H9 (cell line): ENCODE measurements around the gene RAI1. TPM values are rescaled to one million over a fixed set of nuclear protein-coding genes. Genes with fewer than 3 reads are reported as not detected.

ENCODE experiments used
- DNase-seq: peaks from one replicate; pipeline ENCODE4 v3.0.0-alpha.2; 2017
- H2AFZ ChIP-seq: one replicate; pipeline ENCODE4 v1.6.1; 2013; ENCODE audit warnings: mild to moderate bottlenecking, low read length, control low read depth, moderate library complexity
- H2AK5ac ChIP-seq: 2 replicates; pipeline ENCODE4 v1.6.1; 2013; ENCODE audit warnings: low read length, control low read depth, mixed read lengths; ENCODE audit not compliant: insufficient read length
- H2BK120ac ChIP-seq: one replicate; pipeline ENCODE4 v1.6.1; 2013; ENCODE audit warnings: low read depth, mild to moderate bottlenecking, low read length, control low read depth, inconsistent platforms; ENCODE audit not compliant: poor library complexity, severe bottlenecking
- H2BK12ac ChIP-seq: 2 replicates; pipeline ENCODE4 v1.6.1; 2013; ENCODE audit warnings: low read length, control low read depth, mixed read lengths, low read depth; ENCODE audit not compliant: insufficient read length
- H2BK15ac ChIP-seq: 2 replicates; pipeline ENCODE4 v1.6.1; 2013; ENCODE audit warnings: low read depth, low read length, control low read depth
- H2BK20ac ChIP-seq: one replicate; pipeline ENCODE4 v1.6.1; 2013; ENCODE audit warnings: low read depth, mild to moderate bottlenecking, low read length, control low read depth, inconsistent platforms; ENCODE audit not compliant: poor library complexity, severe bottlenecking
- H2BK5ac ChIP-seq: 2 replicates; pipeline ENCODE4 v1.6.1; 2013; ENCODE audit warnings: low read length, control low read depth, mixed read lengths; ENCODE audit not compliant: insufficient read length
- H3K14ac ChIP-seq: 2 replicates; pipeline ENCODE4 v1.6.1; 2013; ENCODE audit warnings: low read length, control low read depth; ENCODE audit not compliant: insufficient read depth
- H3K18ac ChIP-seq: 2 replicates; pipeline ENCODE4 v1.6.1; 2013; ENCODE audit warnings: low read depth, mild to moderate bottlenecking, mixed read lengths, low read length, control low read depth; ENCODE audit not compliant: insufficient read length
- H3K23ac ChIP-seq: 2 replicates; pipeline ENCODE4 v1.6.1; 2013; ENCODE audit warnings: low read length, control low read depth, mixed read lengths, low read depth; ENCODE audit not compliant: insufficient read length
- H3K23me2 ChIP-seq: 2 replicates; pipeline ENCODE4 v1.6.1; 2013; ENCODE audit warnings: low read depth, mild to moderate bottlenecking, mixed read lengths, low read length, control low read depth; ENCODE audit not compliant: insufficient read length, poor library complexity, severe bottlenecking
- H3K27ac ChIP-seq: 2 replicates; pipeline ENCODE4 v1.5.1; 2013; ENCODE audit warnings: low read length, control low read depth, mixed read lengths, low read depth; ENCODE audit not compliant: insufficient read length
- H3K27me3 ChIP-seq: 2 replicates; pipeline ENCODE4 v1.6.1; 2013; ENCODE audit warnings: low read length, control low read depth, inconsistent platforms; ENCODE audit not compliant: insufficient read depth
- H3K4ac ChIP-seq: 2 replicates; pipeline ENCODE4 v1.6.1; 2013; ENCODE audit warnings: low read depth, mild to moderate bottlenecking, control low read depth, inconsistent platforms, low read length, moderate library complexity
- H3K4me1 ChIP-seq: 2 replicates; pipeline ENCODE4 v1.6.1; 2013; ENCODE audit warnings: low read length, control low read depth, inconsistent platforms; ENCODE audit not compliant: insufficient read depth
- H3K4me2 ChIP-seq: 2 replicates; pipeline ENCODE4 v1.6.1; 2013; ENCODE audit warnings: low read length, control low read depth, mixed read lengths; ENCODE audit not compliant: insufficient read length, insufficient read depth
- H3K56ac ChIP-seq: 2 replicates; pipeline ENCODE4 v1.6.1; 2013; ENCODE audit warnings: low read depth, mild to moderate bottlenecking, mixed read lengths, low read length, control low read depth; ENCODE audit not compliant: insufficient read length
- H3K79me1 ChIP-seq: 2 replicates; pipeline ENCODE4 v1.6.1; 2013; ENCODE audit warnings: low read depth, mild to moderate bottlenecking, moderate library complexity, low read length, control low read depth, inconsistent platforms; ENCODE audit not compliant: insufficient read depth, poor library complexity, severe bottlenecking
- H3K79me2 ChIP-seq: 2 replicates; pipeline ENCODE4 v1.6.1; 2013; ENCODE audit warnings: low read length, control low read depth, inconsistent platforms; ENCODE audit not compliant: insufficient read depth
- H3K9ac ChIP-seq: 2 replicates; pipeline ENCODE4 v1.6.1; 2013; ENCODE audit warnings: low read length, control low read depth, mixed read lengths; ENCODE audit not compliant: insufficient read length; ENCODE audit errors: extremely low read depth
- H3K9me3 ChIP-seq: one replicate; pipeline ENCODE4 v1.6.1; 2013; ENCODE audit warnings: low read depth, low read length, inconsistent platforms; ENCODE audit not compliant: control insufficient read depth
- H3T11ph ChIP-seq: one replicate; pipeline ENCODE4 v1.6.1; 2013; ENCODE audit warnings: mild to moderate bottlenecking, low read length, control low read depth, inconsistent platforms
- H4K20me1 ChIP-seq: one replicate; pipeline ENCODE4 v1.6.1; 2013; ENCODE audit not compliant: control insufficient read depth, insufficient read length, insufficient read depth
- H4K5ac ChIP-seq: 2 replicates; pipeline ENCODE4 v1.6.1; 2013; ENCODE audit warnings: low read depth, mild to moderate bottlenecking, mixed read lengths, low read length, control low read depth; ENCODE audit not compliant: insufficient read length
- H4K8ac ChIP-seq: replicated peaks from 2 replicates; pipeline ENCODE4 v1.6.1; 2013; ENCODE audit warnings: low read length, control low read depth, mixed read lengths, low read depth; ENCODE audit not compliant: insufficient read length
- H4K91ac ChIP-seq: 2 replicates; pipeline ENCODE4 v1.6.1; 2013; ENCODE audit warnings: low read depth, mild to moderate bottlenecking, moderate library complexity, mixed read lengths, low read length, control low read depth; ENCODE audit not compliant: insufficient read length
- H3K27ac Mint-ChIP-seq, 3 experiments: 2 replicates in 2 of 3; 3 replicates in 1 of 3; pipeline ENCODE4 v1.8.0; 2020 to 2021; ENCODE audit warnings: mixed read lengths in 3 of 3, mild to moderate bottlenecking in 1 of 3, moderate library complexity in 1 of 3
- H3K27me3 Mint-ChIP-seq: 2 replicates; pipeline ENCODE4 v1.8.0; 2021; ENCODE audit warnings: low read depth, mild to moderate bottlenecking, moderate library complexity, mixed read lengths
- H3K36me3 Mint-ChIP-seq, 3 experiments: 2 replicates in 2 of 3; 3 replicates in 1 of 3; pipeline ENCODE4 v1.8.0; 2020 to 2021; ENCODE audit warnings: low read depth in 3 of 3, mixed read lengths in 3 of 3; ENCODE audit not compliant: insufficient read depth in 1 of 3
- H3K4me1 Mint-ChIP-seq, 2 experiments: 2 replicates each; pipeline ENCODE4 v1.8.0; 2020; ENCODE audit warnings: mixed read lengths in 2 of 2
- H3K4me3 Mint-ChIP-seq, 2 experiments: 2 replicates in 1 of 2; 3 replicates in 1 of 2; pipeline ENCODE4 v1.8.0; 2020 to 2021; ENCODE audit warnings: mild to moderate bottlenecking in 2 of 2, mixed read lengths in 2 of 2, moderate library complexity in 1 of 2
- H3K9me3 Mint-ChIP-seq, 2 experiments: 2 replicates in 1 of 2; 3 replicates in 1 of 2; pipeline ENCODE4 v1.8.0; 2020; ENCODE audit warnings: mild to moderate bottlenecking in 2 of 2, mixed read lengths in 2 of 2, moderate library complexity in 1 of 2
- CTCF ChIP-seq: fragments of 200-600 bp; sonication (generic); conservative IDR thresholded peaks from 3 replicates; pipeline ENCODE4 v1.8.0; 2021; ENCODE audit warnings: antibody characterized with exemption, mild to moderate bottlenecking
- WGBS: extraction: QIAGEN DNeasy Blood & Tissue Kit; methylation state at CpG from one replicate; pipeline ENCODE4 v1.1.7; 2013; ENCODE audit warnings: missing lambda C conversion rate, low lambda C conversion rate, mixed read lengths; ENCODE audit not compliant: insufficient read length; ENCODE audit errors: extremely low coverage; 5-methylcytosine and 5-hydroxymethylcytosine counted together
- total RNA-seq: library from RNA; stranded (reverse); gene quantifications from 2 replicates; pipeline ENCODE4 v1.2.1, GENCODE V29; 2021

The RAI1 gene
- total RNA-seq, 1 experiment from 2014 or later: 1.5 TPM

- Histone ChIP-seq H4K5ac (no peak overlapping the region), H3K4me2 (no peak overlapping the region), H3K79me1 (no peaks in the 10 kb centered on the region), H3K23ac (no peak overlapping the region), H3K18ac (no peak overlapping the region), H4K8ac (no peak overlapping the region), H3K4me1 (no peaks in the 10 kb centered on the region), H2AFZ (no peak overlapping the region), H2BK20ac (no peak overlapping the region), H3K27me3 (no peaks in the 10 kb centered on the region; the same call in 1 of the 2 replicates), H4K91ac (no peak overlapping the region), H3K56ac (no peak overlapping the region), H2BK5ac (no peak overlapping the region), H4K20me1 (no peaks in the 10 kb centered on the region), H3K27ac (no peak overlapping the region), H3K4ac (no peak overlapping the region), H3K23me2 (no peaks in the 10 kb centered on the region), H3K14ac (no peak overlapping the region), H2AK5ac (no peak overlapping the region), H2BK15ac (no peak overlapping the region), H3K79me2 (no peaks in the 10 kb centered on the region), H3K9me3 (no peaks in the 10 kb centered on the region), H2BK120ac (no peak overlapping the region), H3K9ac (no peak overlapping the region), H2BK12ac (no peak overlapping the region), H3T11ph (no peak overlapping the region)
- Mint-ChIP-seq H3K36me3 (no peaks in the 10 kb centered on the region), H3K9me3 (no peaks in the 10 kb centered on the region; a peak in 1 of 5 replicates), H3K27ac (no peak overlapping the region), H3K4me3 (no peak overlapping the region), H3K4me1 (peaks cover 19 to 34% of the 10 kb centered on the region in 2 experiments), H3K27me3 (peaks cover 32% of the 10 kb centered on the region)
- WGBS: no CpG with 5 or more reads among the region's 25 CpGs
- TF ChIP-seq CTCF: no peak
- no peak for DNase-seq
Observed at GRCh38 chr17:17798010-17798556, 116.8 kb downstream of the RAI1 start.
